Endothelial cell of umbilical vein (primary cell): Measurements from ENCODE around the gene RGP1. TPM values are rescaled to one million over a fixed set of nuclear protein-coding genes. Genes with fewer than 3 reads are reported as not detected.

Experiments
- BruUV-seq: library from RNA; stranded (reverse); fragments of 400-500 nt; replicated peaks from 2 replicates; lab custom pipeline; 2021; lab: Mats Ljungman, UMichigan
- CTCF ChIA-PET: fragments of 300-600, 350-600 bp; sonication (Branson Sonifier 250); formaldehyde crosslinking; loops from one replicate; lab custom pipeline; 2021; ENCODE audit warnings: antibody characterized with exemption, inconsistent platforms; lab: Charles Lee
- POLR2A ChIA-PET: fragments of 300-600, 350-600 bp; sonication (Branson Sonifier 250); formaldehyde crosslinking; loops from one replicate; lab custom pipeline; 2021; ENCODE audit warnings: antibody characterized with exemption, inconsistent platforms; lab: Charles Lee
- DNase-seq: peaks from one replicate; pipeline ENCODE4 v3.0.0-alpha.2; 2011; ENCODE audit warnings: low read depth, low spot score
- FAIRE-seq: peaks from 2 replicates; lab custom pipeline; 2011; peaks lifted over from hg19 to GRCh38; lab: Jason Lieb, UNC
- H2AFZ ChIP-seq: 2 replicates; pipeline ENCODE4 v1.6.0; 2012; ENCODE audit warnings: low read depth, low read length, control low read depth, inconsistent platforms
- H3K27ac ChIP-seq: 2 replicates; pipeline ENCODE4 v1.5.1; 2011; ENCODE audit warnings: low read depth, mild to moderate bottlenecking, control low read depth, low read length, moderate library complexity; ENCODE audit not compliant: insufficient read depth
- H3K27me3 ChIP-seq, 2 experiments: 2 replicates each; pipeline versions ENCODE4 v1.6.0 to v1.6.1; 2011; ENCODE audit warnings: low read length in 2 of 2, mixed read lengths in 1 of 2; ENCODE audit not compliant: control insufficient read depth in 2 of 2, insufficient read depth in 2 of 2
- H3K36me3 ChIP-seq, 2 experiments: 2 replicates in 1 of 2; 3 replicates in 1 of 2; pipeline ENCODE4 v1.5.1; 2011; ENCODE audit warnings: low read length in 2 of 2, mild to moderate bottlenecking in 1 of 2, moderate library complexity in 1 of 2; ENCODE audit not compliant: control insufficient read depth in 2 of 2, insufficient read depth in 2 of 2; ENCODE audit errors: extremely low read depth in 1 of 2
- H3K4me1 ChIP-seq: 3 replicates; pipeline ENCODE4 v1.5.1; 2011; ENCODE audit warnings: mild to moderate bottlenecking, low read length; ENCODE audit not compliant: control insufficient read depth, insufficient read depth; ENCODE audit errors: extremely low read depth
- H3K4me2 ChIP-seq: 2 replicates; pipeline ENCODE4 v1.6.1; 2011; ENCODE audit warnings: low read length, control low read depth, mixed read lengths; ENCODE audit not compliant: insufficient read depth
- H3K4me3 ChIP-seq, 3 experiments: fragments of 200-600 bp in 1 of 3; sonication (generic), shearing (Covaris generic) in 1 of 3; replicated peaks in 1 of 3; 2 replicates each; pipeline ENCODE4 v1.5.1; 2011 to 2016; ENCODE audit warnings: control low read depth in 3 of 3, low read length in 3 of 3, mild to moderate bottlenecking in 2 of 3, inconsistent platforms in 1 of 3, low read depth in 1 of 3, moderate library complexity in 1 of 3; ENCODE audit not compliant: insufficient read depth in 1 of 3
- H3K79me2 ChIP-seq: 2 replicates; pipeline ENCODE4 v1.6.0; 2012; ENCODE audit warnings: low read length, inconsistent platforms; ENCODE audit not compliant: control insufficient read depth, insufficient read depth
- H3K9ac ChIP-seq: replicated peaks from 2 replicates; pipeline ENCODE3; 2011; ENCODE audit warnings: low read length, control low read depth; ENCODE audit not compliant: insufficient read depth; ENCODE audit errors: extremely low read depth
- H3K9me1 ChIP-seq: replicated peaks from 3 replicates; pipeline ENCODE4 v1.6.0; 2011; ENCODE audit warnings: mild to moderate bottlenecking, low read length; ENCODE audit not compliant: control insufficient read depth, insufficient read depth; ENCODE audit errors: extremely low read depth
- H3K9me3 ChIP-seq: replicated peaks from 2 replicates; pipeline ENCODE4 v1.5.1; 2012; ENCODE audit warnings: low read length, inconsistent platforms; ENCODE audit not compliant: control insufficient read depth, insufficient read depth
- H4K20me1 ChIP-seq: replicated peaks from 2 replicates; pipeline ENCODE3; 2011; ENCODE audit warnings: mild to moderate bottlenecking, low read length; ENCODE audit not compliant: control insufficient read depth, insufficient read depth; ENCODE audit errors: extremely low read depth
- EZH2 ChIP-seq: IDR thresholded peaks from 2 replicates; pipeline ENCODE4 v1.6.1; 2012; ENCODE audit warnings: borderline replicate concordance, low read depth, mild to moderate bottlenecking, moderate library complexity, low read length, inconsistent platforms; ENCODE audit not compliant: severe bottlenecking
- FOS ChIP-seq: IDR thresholded peaks from 2 replicates; pipeline ENCODE4 v1.6.1; 2011; ENCODE audit warnings: mild to moderate bottlenecking, low read length, moderate library complexity, borderline replicate concordance; ENCODE audit not compliant: insufficient read depth
- GATA2 ChIP-seq: IDR thresholded peaks from 2 replicates; pipeline ENCODE4 v1.7.0; 2011; ENCODE audit warnings: low read depth, mild to moderate bottlenecking, moderate library complexity, mixed read lengths, low read length; ENCODE audit not compliant: insufficient read length, insufficient read depth
- JUN ChIP-seq: IDR thresholded peaks from 2 replicates; pipeline ENCODE4 v1.6.1; 2011; ENCODE audit warnings: borderline replicate concordance, low read depth; ENCODE audit not compliant: insufficient read length, insufficient read depth
- MYC ChIP-seq: IDR thresholded peaks from one replicate; pipeline ENCODE4 v1.6.1; 2011; ENCODE audit warnings: mild to moderate bottlenecking, low read depth, low read length
- POLR2A ChIP-seq: IDR thresholded peaks from 2 replicates; pipeline ENCODE4 v1.6.1; 2012; ENCODE audit warnings: low read depth, mild to moderate bottlenecking, control low read depth, low read length
- POLR2AphosphoS5 ChIP-seq: IDR thresholded peaks from 2 replicates; pipeline ENCODE4 v1.6.1; 2012; ENCODE audit warnings: low read depth, mild to moderate bottlenecking, control low read depth, low read length, moderate library complexity; ENCODE audit not compliant: insufficient read depth
- dilution Hi-C: fragments of 300-500 bp; cut with MboI; formaldehyde crosslinking; loops from one replicate; pipeline ENCODE4 v1.15.0; 2019; ENCODE audit warnings: low sequenced_read_pairs; ENCODE audit not compliant: extremely low pct_ligation_motif_present
- intact Hi-C: fragments of 100-400 bp; cut with micrococcal nuclease; formaldehyde crosslinking; loops from one replicate; pipeline ENCODE4 v1.10.0; 2022
- polyA plus RNA-seq, 4 experiments: library from polyadenylated mRNA; depleted of rRNA in 3 of 4; stranded (reverse) in 3 of 4; unstranded in 1 of 4; fragments of >200 nt; gene quantifications; 2 replicates each; pipeline versions ENCODE4 v1.2.1 to v1.2.3, GENCODE V29; 2011 to 2012; ENCODE audit warnings: missing spikeins in 1 of 4
- total RNA-seq: library from RNA; stranded (reverse); gene quantifications from 2 replicates; pipeline ENCODE4 v1.2.3, GENCODE V29; 2021
- TF ChIP-seq, protein P1 (sequence below): IDR thresholded peaks from 2 replicates; pipeline ENCODE4 v1.6.1; 2011; ENCODE audit not compliant: insufficient read depth, insufficient read length
- TF ChIP-seq, protein P2 (sequence below), 2 donors: IDR thresholded peaks; 1 replicate in 1 of 2; 2 replicates in 1 of 2; pipeline ENCODE4 v1.5.1; 2011; ENCODE audit warnings: low read length in 2 of 2, mild to moderate bottlenecking in 2 of 2, moderate library complexity in 2 of 2, control low read depth in 1 of 2, inconsistent platforms in 1 of 2, low read depth in 1 of 2; ENCODE audit not compliant: insufficient read depth in 1 of 2; ENCODE audit errors: extremely low read depth in 1 of 2

The RGP1 gene
- total and polyA plus RNA-seq, 2 donors (not counting 3 experiments of a cell fraction or from before 2014, with no cell fraction given): 15.0 to 29.0 TPM

DNA sequence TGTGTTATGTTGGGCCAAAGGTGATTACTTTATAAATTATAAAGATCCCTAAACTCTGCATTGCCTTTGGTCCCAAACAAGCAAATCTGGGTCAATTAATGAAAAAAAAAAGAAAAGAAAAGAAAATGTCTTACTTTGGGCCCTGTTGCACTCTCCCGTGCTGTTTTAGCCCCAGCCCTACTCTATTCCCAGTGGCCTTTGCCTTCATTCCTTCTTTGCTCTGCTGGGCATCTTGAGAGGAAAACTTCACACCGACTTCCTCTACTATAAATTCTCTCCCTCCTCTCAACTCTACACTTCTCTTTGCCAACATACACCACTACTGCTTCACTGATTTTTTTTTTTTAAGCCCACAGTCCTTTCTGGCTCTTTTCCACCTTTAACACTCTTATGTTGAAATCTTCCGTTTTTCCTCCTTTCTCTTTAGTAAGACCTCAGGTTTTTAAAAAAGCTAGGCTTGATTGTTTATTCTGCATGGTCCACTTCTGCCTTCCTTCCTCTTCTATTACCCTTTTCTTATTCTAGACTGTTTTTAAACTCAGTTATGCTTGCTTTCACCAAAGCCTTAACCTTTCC is 9.5 kb downstream of the RGP1 start:
- intact Hi-C loops (no loop called here), dilution Hi-C loops (no loop called here)
- no peaks in the 10 kb centered on the region for H3K9me1 ChIP-seq
- H2AFZ ChIP-seq: no peak overlapping the region
- peak; percentile 34 for TF ChIP-seq POLR2A
- no peak for TF ChIP-seq GATA2
- H3K9me3 ChIP-seq: no peaks in the 10 kb centered on the region
- H3K27ac ChIP-seq: peak overlapping the region; percentile 97
- H3K9ac ChIP-seq: peak overlapping the region; percentile 93
- BruUV-seq: no TSS peak
- ChIA-PET CTCF (interaction anchor here (0.8 to 7.2 kb wide), 4 partner anchors 10 to 31 kb away, joined by 3 to 62 read pairs (median 12); partner anchors contain the start of genes GBA2 and RGP1), POLR2A (interaction anchor here (1.7 kb wide), 1 partner anchor 10 kb away, joined by 4 read pairs; no protein-coding TSS in a partner anchor)
- H3K27me3 ChIP-seq: no peaks in the 10 kb centered on the region
- peaks cover 85% of the 10 kb centered on the region for H3K4me1 ChIP-seq
- no peaks in the 10 kb centered on the region for H4K20me1 ChIP-seq
- FAIRE-seq (no peak), DNase-seq (peak; percentile 73)
- H3K79me2 ChIP-seq: peaks cover 5% of the 10 kb centered on the region
- no peak overlapping the region for H3K4me3 ChIP-seq
- H3K4me2 ChIP-seq: peak overlapping the region; percentile 14
- no peaks in the 10 kb centered on the region for H3K36me3 ChIP-seq

DNA sequence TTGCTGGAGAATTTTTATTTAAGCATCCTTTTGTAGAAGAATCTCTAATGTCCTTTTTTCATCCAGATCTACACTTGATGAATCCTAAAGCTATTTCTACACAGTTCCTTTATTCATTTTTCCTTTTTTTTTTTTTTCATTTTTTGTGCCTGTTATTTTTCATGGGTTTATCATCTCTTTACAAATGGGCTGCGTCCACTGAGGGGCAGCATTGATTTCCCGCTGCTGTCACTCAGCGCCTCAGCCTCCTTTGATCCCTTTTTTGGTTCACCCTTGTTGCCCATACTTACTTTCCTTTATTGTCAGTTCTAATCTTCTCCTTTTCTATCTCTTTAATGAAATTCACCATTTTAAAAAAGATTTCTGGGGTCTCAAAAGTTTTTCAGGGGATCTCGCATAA is 10.7 kb downstream of the RGP1 start:
- dilution Hi-C loops: no loop called here
- H3K9me1 ChIP-seq: no peaks in the 10 kb centered on the region
- TF ChIP-seq, protein P1, sequence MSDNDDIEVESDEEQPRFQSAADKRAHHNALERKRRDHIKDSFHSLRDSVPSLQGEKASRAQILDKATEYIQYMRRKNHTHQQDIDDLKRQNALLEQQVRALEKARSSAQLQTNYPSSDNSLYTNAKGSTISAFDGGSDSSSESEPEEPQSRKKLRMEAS: no peak
- no peak for TF ChIP-seq POLR2AphosphoS5
- no peak for TF ChIP-seq JUN
- no peak for TF ChIP-seq POLR2A
- no peak for TF ChIP-seq FOS
- TF ChIP-seq, protein P2, sequence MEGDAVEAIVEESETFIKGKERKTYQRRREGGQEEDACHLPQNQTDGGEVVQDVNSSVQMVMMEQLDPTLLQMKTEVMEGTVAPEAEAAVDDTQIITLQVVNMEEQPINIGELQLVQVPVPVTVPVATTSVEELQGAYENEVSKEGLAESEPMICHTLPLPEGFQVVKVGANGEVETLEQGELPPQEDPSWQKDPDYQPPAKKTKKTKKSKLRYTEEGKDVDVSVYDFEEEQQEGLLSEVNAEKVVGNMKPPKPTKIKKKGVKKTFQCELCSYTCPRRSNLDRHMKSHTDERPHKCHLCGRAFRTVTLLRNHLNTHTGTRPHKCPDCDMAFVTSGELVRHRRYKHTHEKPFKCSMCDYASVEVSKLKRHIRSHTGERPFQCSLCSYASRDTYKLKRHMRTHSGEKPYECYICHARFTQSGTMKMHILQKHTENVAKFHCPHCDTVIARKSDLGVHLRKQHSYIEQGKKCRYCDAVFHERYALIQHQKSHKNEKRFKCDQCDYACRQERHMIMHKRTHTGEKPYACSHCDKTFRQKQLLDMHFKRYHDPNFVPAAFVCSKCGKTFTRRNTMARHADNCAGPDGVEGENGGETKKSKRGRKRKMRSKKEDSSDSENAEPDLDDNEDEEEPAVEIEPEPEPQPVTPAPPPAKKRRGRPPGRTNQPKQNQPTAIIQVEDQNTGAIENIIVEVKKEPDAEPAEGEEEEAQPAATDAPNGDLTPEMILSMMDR (IDR thresholded peaks at IDR 0.05; ENCODE audit: extremely low read depth in 1 of 2, insufficient read depth in 1 of 2, low read depth in 1 of 2, low read length in 2 of 2): no peak
- TF ChIP-seq GATA2: no peak
- no peak for TF ChIP-seq EZH2
- no peak for TF ChIP-seq MYC
- H3K36me3 ChIP-seq: no peaks in the 10 kb centered on the region
- no peak overlapping the region for H2AFZ ChIP-seq
- H3K4me3 ChIP-seq: no peak overlapping the region
- ChIA-PET CTCF (interaction anchor here (1.0 to 7.2 kb wide), 11 partner anchors 11 to 122 kb away, joined by 3 to 62 read pairs (median 6); partner anchors contain the start of genes GBA2 and RGP1), POLR2A (interaction anchor here (1.2 to 2.2 kb wide), 3 partner anchors 12 to 16 kb away, joined by 4 to 8 read pairs (median 4); no protein-coding TSS in a partner anchor)
- FAIRE-seq (no peak), DNase-seq (no peak)
- no peaks in the 10 kb centered on the region for H3K9me3 ChIP-seq
- no peaks in the 10 kb centered on the region for H3K79me2 ChIP-seq
- H3K27me3 ChIP-seq: no peaks in the 10 kb centered on the region
- no peak overlapping the region for H3K9ac ChIP-seq
- H3K4me1 ChIP-seq: peaks cover 72% of the 10 kb centered on the region
- H3K4me2 ChIP-seq: no peak overlapping the region
- H3K27ac ChIP-seq: peak overlapping the region; percentile 76
- intact Hi-C loops: loop anchor here (1.0 kb wide), 3 partner anchors 10 to 23 kb away; partner anchors contain the start of genes GBA2 and RGP1
- no peaks in the 10 kb centered on the region for H4K20me1 ChIP-seq
- no TSS peak for BruUV-seq
